ENCODE measurements around the gene NR3C2. TPM values are rescaled to one million over a fixed set of nuclear protein-coding genes. Genes with fewer than 3 reads are reported as not detected.

Gene NR3C2
- total and polyA plus RNA-seq, 2 of the 4 experiments (the other 2 are of a cell fraction), result 1.1 to 2.3 TPM

DNA sequence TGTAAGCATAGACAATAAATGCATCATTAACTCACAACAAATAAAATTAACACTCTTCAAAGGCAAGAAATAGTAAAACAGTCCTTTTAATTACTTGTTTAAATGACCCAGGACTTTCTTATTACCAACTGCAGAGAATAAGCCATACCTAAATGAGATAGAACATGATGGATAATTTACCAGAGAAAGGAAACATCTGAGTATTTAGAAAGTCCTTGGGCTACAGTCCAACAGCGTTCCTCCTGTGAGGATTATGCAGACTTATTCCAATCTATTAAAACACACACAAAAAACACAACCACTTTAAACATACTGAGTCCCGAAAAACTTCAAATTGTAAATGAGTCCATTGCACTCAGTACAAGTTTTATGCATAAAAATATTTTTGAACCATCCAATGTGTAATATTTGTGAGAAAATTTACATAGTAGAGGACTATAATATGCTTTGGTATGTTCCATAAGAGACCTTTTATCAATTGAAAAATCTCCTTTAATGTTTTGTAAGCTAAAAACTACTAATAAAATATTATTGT is 129.2 kb downstream of the NR3C2 start:
- Histone ChIP-seq H3K18ac (ENCODE audit: low read depth, low read length) (no peak overlapping the region), H3K4me3 (ENCODE audit: insufficient read depth, low read depth, low read length) (no peak overlapping the region), H4K91ac (ENCODE audit: insufficient read depth, low read depth, low read length) (no peak overlapping the region), H4K20me1 (ENCODE audit: insufficient read depth, low read length) (no peaks in the 10 kb centered on the region), H2AK9ac (replicated peaks; ENCODE audit: low read depth, low read length, poor library complexity) (no peak overlapping the region), H3K56ac (ENCODE audit: extremely low read depth, insufficient read depth, low read length) (no peak overlapping the region), H4K5ac (ENCODE audit: low read depth, low read length) (no peak overlapping the region), H2BK15ac (ENCODE audit: low read depth, low read length) (no peak overlapping the region), H2BK120ac (ENCODE audit: low read depth, low read length) (no peak overlapping the region), H3K9me1 (ENCODE audit: insufficient read depth, low read length) (0 out of 2 replicates have a peak, but pooled peaks cover 5% of the 10 kb centered on the region), H3K27ac (ENCODE audit: insufficient read depth, low read length) (no peak overlapping the region), H2BK5ac (ENCODE audit: low read depth, low read length, poor library complexity, severe bottlenecking) (no peak overlapping the region), H2AK5ac (ENCODE audit: low read depth, low read length) (no peak overlapping the region), H3K27me3 (ENCODE audit: control insufficient read depth, insufficient read depth, low read length) (no peaks in the 10 kb centered on the region), H2BK20ac (ENCODE audit: low read depth, low read length) (no peak overlapping the region), H2AFZ (replicated peaks; ENCODE audit: low read length, poor library complexity) (no peak overlapping the region), H3K9ac (ENCODE audit: low read depth, low read length) (no peak overlapping the region), H3K36me3 (ENCODE audit: control insufficient read depth, insufficient read depth, low read length) (no peaks in the 10 kb centered on the region), H3K9me3 (ENCODE audit: control insufficient read depth, insufficient read depth, low read length) (no peaks in the 10 kb centered on the region), H3K79me1 (ENCODE audit: low read depth in 1 of 2, low read length in 2 of 2) (no peaks in the 10 kb centered on the region), H4K8ac (ENCODE audit: low read depth in 2 of 2, low read length in 2 of 2) (no peak overlapping the region), H3K23ac (ENCODE audit: low read depth, low read length) (no peak overlapping the region), H3K4ac (ENCODE audit: low read depth, low read length) (no peak overlapping the region), H3K4me1 (ENCODE audit: control insufficient read depth, insufficient read depth, low read length) (no peaks in the 10 kb centered on the region), H3K4me2 (ENCODE audit: low read depth, low read length) (no peak overlapping the region), H3K14ac (replicated peaks; ENCODE audit: low read depth, low read length) (no peak overlapping the region)
- no CpG with 5 or more reads among the region's 2 CpGs for WGBS, 2 experiments (ENCODE audit: extremely low coverage in 2 of 2, insufficient read length in 1 of 2)
- no peak for ATAC-seq (ENCODE audit: low read depth)
- dilution Hi-C loops (cut with HindIII; ENCODE audit: low sequenced_read_pairs, unreplicated experiment), result no loop called here
- ChIA-PET POLR2A (ENCODE audit: unreplicated experiment) (no interaction called here), CTCF (no interaction called here)
- TF ChIP-seq CTCF (conservative IDR thresholded peaks at IDR 0.05; ENCODE audit: low read depth, low read length) (no peak), BHLHE40 (IDR thresholded peaks at IDR 0.05; ENCODE audit: low read depth, low read length) (no peak), RCOR1 (IDR thresholded peaks at IDR 0.05; ENCODE audit: insufficient replicate concordance, low read length) (no peak), MAFK (IDR thresholded peaks at IDR 0.05; ENCODE audit: low read depth, low read length) (no peak), CHD1 (IDR thresholded peaks at IDR 0.05; ENCODE audit: low read depth, low read length) (no peak), SMC3 (IDR thresholded peaks at IDR 0.05; ENCODE audit: low read depth, low read length) (no peak), CEBPB (IDR thresholded peaks at IDR 0.05; ENCODE audit: low read depth, low read length) (no peak), MAZ (IDR thresholded peaks at IDR 0.05; ENCODE audit: borderline replicate concordance, low read depth, low read length) (no peak), POLR2A (IDR thresholded peaks at IDR 0.05; ENCODE audit: low read depth, low read length) (no peak), RAD21 (IDR thresholded peaks at IDR 0.05; ENCODE audit: low read length) (no peak), NFE2L2 (IDR thresholded peaks at IDR 0.05; ENCODE audit: low read depth, low read length) (no peak), RFX5 (IDR thresholded peaks at IDR 0.05; ENCODE audit: low read depth, low read length) (no peak), FOS (IDR thresholded peaks at IDR 0.05; ENCODE audit: low read depth, low read length) (no peak), MXI1 (IDR thresholded peaks at IDR 0.05; ENCODE audit: borderline replicate concordance, low read depth, low read length) (no peak)
- TF ChIP-seq, protein P1, sequence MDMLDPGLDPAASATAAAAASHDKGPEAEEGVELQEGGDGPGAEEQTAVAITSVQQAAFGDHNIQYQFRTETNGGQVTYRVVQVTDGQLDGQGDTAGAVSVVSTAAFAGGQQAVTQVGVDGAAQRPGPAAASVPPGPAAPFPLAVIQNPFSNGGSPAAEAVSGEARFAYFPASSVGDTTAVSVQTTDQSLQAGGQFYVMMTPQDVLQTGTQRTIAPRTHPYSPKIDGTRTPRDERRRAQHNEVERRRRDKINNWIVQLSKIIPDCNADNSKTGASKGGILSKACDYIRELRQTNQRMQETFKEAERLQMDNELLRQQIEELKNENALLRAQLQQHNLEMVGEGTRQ (IDR thresholded peaks at IDR 0.05; ENCODE audit: low read depth, low read length), result no peak
- TF ChIP-seq, protein P2, sequence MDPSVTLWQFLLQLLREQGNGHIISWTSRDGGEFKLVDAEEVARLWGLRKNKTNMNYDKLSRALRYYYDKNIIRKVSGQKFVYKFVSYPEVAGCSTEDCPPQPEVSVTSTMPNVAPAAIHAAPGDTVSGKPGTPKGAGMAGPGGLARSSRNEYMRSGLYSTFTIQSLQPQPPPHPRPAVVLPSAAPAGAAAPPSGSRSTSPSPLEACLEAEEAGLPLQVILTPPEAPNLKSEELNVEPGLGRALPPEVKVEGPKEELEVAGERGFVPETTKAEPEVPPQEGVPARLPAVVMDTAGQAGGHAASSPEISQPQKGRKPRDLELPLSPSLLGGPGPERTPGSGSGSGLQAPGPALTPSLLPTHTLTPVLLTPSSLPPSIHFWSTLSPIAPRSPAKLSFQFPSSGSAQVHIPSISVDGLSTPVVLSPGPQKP (IDR thresholded peaks at IDR 0.05; ENCODE audit: borderline replicate concordance, low read depth, low read length), result no peak
- BruUV-seq (replicated peaks), result no TSS peak
- in situ Hi-C loops (cut with MboI; ENCODE audit: low sequenced_read_pairs), result no loop called here
- DNase-seq, result no peak
- intact Hi-C loops (cut with micrococcal nuclease), result no loop called here

Data from IMR-90 (cell line).